Erythroblast (primary cell): ENCODE data around the gene RDH5.

Source experiments
- GATA1 ChIP-seq: IDR thresholded peaks from 2 replicates; pipeline ENCODE4 v1.6.1; 2011; ENCODE audit warnings: low read depth, mild to moderate bottlenecking, control low read depth, low read length, moderate library complexity
- POLR2A ChIP-seq: IDR thresholded peaks from 2 replicates; pipeline ENCODE4 v1.6.1; 2011; ENCODE audit warnings: mild to moderate bottlenecking, low read length

DNA sequence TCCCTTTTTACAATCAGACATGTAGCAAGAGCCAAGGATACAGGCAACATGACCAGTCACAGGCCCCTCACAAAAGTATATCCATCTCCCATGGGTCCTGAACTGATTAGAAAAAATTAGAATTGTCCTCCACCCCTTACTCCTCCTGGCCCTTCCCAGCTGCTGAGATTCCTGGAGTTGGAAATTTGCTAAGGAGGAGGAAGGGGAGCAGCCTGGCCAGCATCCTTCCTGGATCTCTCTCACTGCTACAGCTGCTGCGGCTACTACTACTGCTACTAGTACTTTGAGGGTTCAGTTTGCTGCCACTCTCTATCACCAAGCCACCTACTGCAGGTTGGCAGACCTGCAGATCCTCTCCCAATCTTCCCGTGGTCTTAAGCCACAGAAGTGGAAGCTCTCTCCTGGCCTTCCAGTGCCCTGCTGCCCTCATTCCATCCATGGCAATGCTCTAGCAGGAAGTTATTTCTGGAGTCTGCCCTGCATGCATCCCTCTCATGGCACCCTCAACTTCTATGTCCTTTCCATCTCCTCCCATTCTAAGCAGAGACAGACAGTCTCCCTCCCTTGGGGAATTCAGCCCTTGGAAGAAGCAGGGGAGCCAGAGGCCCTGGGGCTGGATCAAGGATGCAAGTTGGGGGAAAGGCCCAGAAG lies 13.5 kb upstream of the RDH5 start:
- TF ChIP-seq POLR2A: no peak
- no peak for TF ChIP-seq GATA1
